Skeletal muscle tissue (tissue), 4 donors: ENCODE results near the gene ZBTB7A. TPM values are rescaled to one million over a fixed set of nuclear protein-coding genes. Genes with fewer than 3 reads are reported as not detected.
"Not testable (repeated sequence)": the region's sequence is repeated elsewhere in the genome, so short reads cannot be mapped to it uniquely, and the experiment has no call there.

Experiments used
- H3K27ac ChIP-seq: one replicate; pipeline ENCODE4 v1.7.0; 2013; ENCODE audit warnings: mild to moderate bottlenecking, low read depth, low read length, inconsistent platforms
- H3K27me3 ChIP-seq, 3 donors: one replicate each; pipeline ENCODE4 v1.7.0; 2013; ENCODE audit warnings: low read length in 3 of 3; ENCODE audit not compliant: control insufficient read depth in 3 of 3, insufficient read depth in 3 of 3
- H3K36me3 ChIP-seq, 3 donors: one replicate each; pipeline ENCODE4 v1.7.0; 2013; ENCODE audit warnings: low read length in 3 of 3; ENCODE audit not compliant: control insufficient read depth in 3 of 3, insufficient read depth in 3 of 3
- H3K4me1 ChIP-seq, 3 donors: one replicate each; pipeline ENCODE4 v1.7.0; 2013; ENCODE audit warnings: low read length in 3 of 3, mild to moderate bottlenecking in 3 of 3; ENCODE audit not compliant: control insufficient read depth in 3 of 3, insufficient read depth in 3 of 3
- H3K4me3 ChIP-seq, 3 donors: one replicate each; pipeline ENCODE4 v1.7.0; 2013; ENCODE audit warnings: low read length in 3 of 3
- H3K9ac ChIP-seq, 3 donors: one replicate each; pipeline ENCODE4 v1.7.0; 2013; ENCODE audit warnings: low read length in 3 of 3, mild to moderate bottlenecking in 3 of 3, moderate library complexity in 2 of 3, low read depth in 1 of 3
- H3K9me3 ChIP-seq, 3 donors: one replicate each; pipeline ENCODE4 v1.7.0; 2013; ENCODE audit warnings: low read length in 3 of 3; ENCODE audit not compliant: control insufficient read depth in 3 of 3
- total RNA-seq: library from RNA; depleted of rRNA; stranded (reverse); fragments of >200 nt; gene quantifications from one replicate; pipeline ENCODE4 v1.2.3, GENCODE V29; 2014
- donor health status: Osteomylitis.

The ZBTB7A gene
- total RNA-seq, 1 donor from 2014 or later = 4.2 TPM

- H3K36me3 ChIP-seq = peaks cover 15 to 17% (median 16%) of the 10 kb centered on the region in 3 donors
Observed at GRCh38 chr19:4009990-4010807, 56.5 kb downstream of the ZBTB7A start.

GRCh38 chr19:4007836-4008539 is 58.7 kb downstream of the ZBTB7A start:
- Histone ChIP-seq H3K4me1 (peaks cover 42 to 49% (median 49%) of the 10 kb centered on the region in 3 donors), H3K36me3 (peaks cover 0 to 1% (median 0%) of the 10 kb centered on the region in 3 donors), H3K27ac (peak overlapping the region; percentile 60), H3K4me3 (peak overlapping the region; percentile 85 to 91 (median 90)), H3K27me3 (no peaks in the 10 kb centered on the region), H3K9me3 (no peaks in the 10 kb centered on the region), H3K9ac (peak overlapping the region; percentile 71 to 89 (median 85))

More at GRCh38 chr19:4009990-4010807, 56.5 kb downstream of the ZBTB7A start:
- H3K4me1 ChIP-seq = peaks cover 55 to 71% (median 70%) of the 10 kb centered on the region in 3 donors
- H3K4me3 ChIP-seq = peak overlapping the region in 2 of 3 donors; percentile 90 to 91
- no peaks in the 10 kb centered on the region for H3K27me3 ChIP-seq
- peak overlapping the region; percentile 73 to 89 (median 85) for H3K9ac ChIP-seq
- no peaks in the 10 kb centered on the region for H3K9me3 ChIP-seq
- peak overlapping the region; percentile 52 for H3K27ac ChIP-seq

- Histone ChIP-seq H3K36me3 (no peaks in the 10 kb centered on the region), H3K27me3 (no peaks in the 10 kb centered on the region), H3K9ac (peak within 1 kb of the TSS; percentile 77 to 95 (median 85)), H3K4me3 (peak within 1 kb of the TSS; percentile 85 to 95 (median 94)), H3K9me3 (no peaks in the 10 kb centered on the region), H3K27ac (peak within 1 kb of the TSS; percentile 68), H3K4me1 (peaks cover 40 to 43% (median 42%) of the 10 kb centered on the region in 3 donors)
Observed at GRCh38 chr19:4007021-4007835, 59.5 kb downstream of the ZBTB7A start, which contains the start of gene PIAS4. PIAS4 (plus strand) TSS chr19:4007736; CDS start chr19:4007761, 25 bp downstream.

- not testable (repeated sequence) for H3K4me3 ChIP-seq, H3K9me3 ChIP-seq, H3K36me3 ChIP-seq, H3K27me3 ChIP-seq, H3K27ac ChIP-seq, H3K9ac ChIP-seq
- peaks cover 25 to 28% (median 26%) of the 10 kb centered on the region in 3 donors for H3K4me1 ChIP-seq
Observed at GRCh38 chr19:4005436-4005835, 61.3 kb downstream of the ZBTB7A start.

GRCh38 chr19:4000798-4001197 is 65.9 kb downstream of the ZBTB7A start:
- H3K9me3 ChIP-seq, H3K9ac ChIP-seq, H3K27ac ChIP-seq, H3K4me3 ChIP-seq, H3K36me3 ChIP-seq, H3K4me1 ChIP-seq, H3K27me3 ChIP-seq: not testable (repeated sequence)

- not testable (repeated sequence) for H3K4me3 ChIP-seq, H3K27me3 ChIP-seq, H3K27ac ChIP-seq, H3K4me1 ChIP-seq, H3K9me3 ChIP-seq, H3K9ac ChIP-seq, H3K36me3 ChIP-seq
Observed at GRCh38 chr19:3998667-3999412, 67.9 kb downstream of the ZBTB7A start.

- Histone ChIP-seq H3K9me3 (no peaks in the 10 kb centered on the region), H3K36me3 (no peaks in the 10 kb centered on the region), H3K27me3 (no peaks in the 10 kb centered on the region), H3K4me1 (no peaks in the 10 kb centered on the region), H3K27ac (no peak overlapping the region), H3K9ac (no peak overlapping the region), H3K4me3 (no peak overlapping the region)
Observed at GRCh38 chr19:3995607-3996006, 71.1 kb downstream of the ZBTB7A start.
